Measurements from ENCODE around the gene SHISA9.
"Not testable (repeated sequence)": the region's sequence is repeated elsewhere in the genome, so short reads cannot be mapped to it uniquely, and the experiment has no call there.

The SHISA9 gene

DNA sequence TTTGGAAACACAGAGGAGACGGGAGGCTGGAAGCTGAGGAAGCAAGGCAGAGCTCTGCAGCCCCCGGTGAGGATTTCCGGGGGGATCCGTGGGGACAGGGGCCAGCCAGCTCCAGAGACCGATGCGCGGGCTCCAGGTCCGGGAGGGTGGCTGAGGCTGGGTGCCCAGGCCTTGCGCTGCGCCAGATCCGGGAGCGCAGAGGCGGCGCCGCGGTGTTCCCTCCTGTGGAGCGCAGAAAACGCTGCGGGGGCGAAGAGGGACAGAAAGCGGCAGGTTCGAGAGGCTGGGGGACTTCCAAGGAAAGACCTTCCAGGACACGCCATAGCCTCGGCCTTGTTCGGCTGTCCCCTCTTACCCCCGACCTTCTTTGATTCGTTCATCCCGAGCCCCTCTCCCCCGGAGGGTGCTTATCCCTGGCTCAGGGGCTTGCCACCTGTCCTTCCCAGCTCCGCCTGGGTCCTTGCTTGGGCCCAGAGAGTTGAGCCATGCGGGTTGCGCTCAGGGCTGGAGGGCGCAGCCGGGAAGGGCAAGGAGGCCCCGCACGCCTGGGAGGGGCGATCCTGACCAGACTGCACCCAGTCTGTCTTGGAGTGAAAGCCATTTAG, 697 bp upstream of the SHISA9 start:
- no peak for DNase-seq

DNA sequence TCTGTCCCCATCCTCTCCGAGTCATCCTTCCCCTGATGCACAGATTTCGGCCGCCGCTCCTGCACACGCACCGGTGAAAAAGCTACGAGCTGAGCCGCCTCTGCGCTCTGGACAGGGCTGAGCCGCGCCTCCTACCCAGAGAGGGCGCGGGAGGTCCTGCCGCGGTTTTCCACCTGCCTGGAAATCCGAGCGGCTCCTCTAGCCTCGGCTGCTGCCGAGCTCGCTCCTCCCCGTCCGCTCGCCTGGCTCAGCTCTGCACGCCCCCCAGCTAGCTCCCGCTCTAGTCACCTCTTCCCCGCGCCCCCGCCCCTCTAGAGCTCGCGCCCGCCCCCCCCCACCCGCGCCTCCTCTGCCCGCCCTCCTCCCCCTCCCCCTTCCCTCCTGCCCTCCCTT, 198 bp upstream of the SHISA9 start:
- peak; percentile 34 for DNase-seq

DNA sequence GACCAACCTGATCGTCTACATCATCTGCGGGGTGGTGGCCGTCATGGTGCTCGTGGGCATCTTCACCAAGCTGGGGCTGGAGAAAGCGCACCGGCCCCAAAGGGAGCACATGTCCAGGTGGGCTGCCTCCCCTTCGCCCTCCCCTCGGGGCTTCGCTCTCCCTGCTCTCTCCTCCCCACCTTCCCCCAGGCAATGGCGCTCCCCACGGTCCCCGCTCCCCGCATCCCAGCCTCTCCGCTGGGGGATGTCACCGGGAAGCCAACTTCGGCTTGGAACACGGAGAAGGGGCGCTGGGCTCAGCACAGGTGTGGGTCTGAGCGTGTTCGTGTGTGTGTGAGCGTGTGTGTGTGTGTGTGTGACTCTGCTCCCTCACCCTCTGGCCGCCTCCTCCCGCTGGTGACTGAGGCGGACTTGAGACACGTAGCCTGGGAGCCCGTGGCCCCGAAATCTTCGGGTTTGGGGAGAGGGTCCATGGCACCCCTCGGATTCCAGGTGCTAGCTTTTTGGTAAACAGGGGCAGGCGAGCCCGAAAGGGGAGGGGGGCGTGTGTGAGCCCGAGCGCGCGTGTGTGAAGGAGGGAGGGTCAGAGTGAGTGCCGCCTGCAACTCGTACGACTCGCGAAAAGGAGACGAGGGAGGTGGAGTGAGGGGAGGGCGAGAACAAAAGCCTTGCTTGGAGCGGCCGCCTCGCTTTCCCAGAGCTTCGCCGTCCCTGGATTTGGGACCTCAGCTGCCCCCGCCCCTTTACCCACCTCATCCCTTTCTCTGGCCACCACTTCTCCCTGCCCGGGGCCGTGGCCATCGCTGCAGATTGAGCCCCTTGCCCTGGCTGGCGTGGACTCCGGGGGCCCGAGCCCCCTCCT, 1.3 kb downstream of the SHISA9 start:
- DNase-seq: no peak

DNA sequence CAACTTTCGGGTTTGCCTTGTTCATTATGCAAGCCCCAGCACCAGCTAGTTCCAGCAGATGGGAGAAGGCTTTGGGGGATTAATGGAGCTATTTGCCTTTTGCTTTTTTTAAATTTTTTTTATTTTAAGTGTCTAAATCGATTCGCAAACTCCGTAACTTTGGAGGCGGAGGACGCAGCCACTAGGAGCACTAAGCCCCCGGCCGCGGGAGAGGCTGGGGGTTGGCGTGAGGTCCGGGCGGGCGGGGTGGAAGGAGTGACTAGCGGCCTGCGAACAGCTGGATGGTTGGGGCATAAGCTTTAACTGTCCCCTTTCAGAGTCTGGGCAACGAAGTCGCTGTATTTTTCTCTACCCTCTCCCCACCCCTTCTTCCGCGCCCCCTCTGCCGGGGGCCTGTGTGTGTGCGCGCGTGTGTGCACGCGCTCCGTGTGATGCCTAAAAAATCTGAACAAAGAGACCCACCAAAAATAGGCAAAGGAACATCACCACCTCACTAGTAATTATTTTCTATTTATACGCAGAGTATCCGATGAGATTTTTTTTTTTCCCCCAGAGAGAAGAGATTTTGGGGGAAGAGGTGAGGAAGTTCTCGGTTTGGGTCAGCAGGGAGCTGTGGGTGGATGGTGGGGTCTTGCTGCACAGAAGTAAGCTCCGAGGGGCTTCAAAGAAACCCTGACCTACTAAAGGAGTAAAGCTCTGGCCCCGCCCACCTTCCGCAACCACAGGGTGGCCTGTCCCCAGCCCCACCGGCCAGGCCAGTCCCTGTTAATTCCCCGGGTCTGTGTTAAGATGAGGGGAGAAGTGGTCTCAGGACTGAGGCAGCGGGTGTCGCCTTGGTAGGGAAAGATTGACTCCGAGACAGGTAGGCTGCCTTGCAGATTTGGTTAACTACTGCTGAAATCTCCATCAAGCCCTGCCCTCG, 2.3 kb downstream of the SHISA9 start:
- DNase-seq: no peak

DNA sequence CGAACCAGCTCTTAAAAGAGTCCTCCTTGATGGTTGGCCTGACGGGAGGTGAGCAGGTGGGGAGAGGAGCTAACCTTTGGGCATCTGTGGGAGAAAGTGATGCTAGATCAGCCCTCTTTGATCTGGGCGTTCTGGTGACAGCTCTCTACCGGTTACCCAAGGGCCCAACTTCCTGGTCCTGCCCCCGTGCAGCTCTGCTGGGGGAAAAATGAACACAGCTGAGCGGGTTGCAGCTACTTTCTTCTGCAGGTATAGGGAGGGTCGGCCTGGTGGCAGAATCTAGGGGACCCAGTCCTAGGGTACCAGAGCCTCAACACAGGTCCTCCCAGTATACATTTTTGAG, 2.9 kb downstream of the SHISA9 start:
- no peak for DNase-seq

DNA sequence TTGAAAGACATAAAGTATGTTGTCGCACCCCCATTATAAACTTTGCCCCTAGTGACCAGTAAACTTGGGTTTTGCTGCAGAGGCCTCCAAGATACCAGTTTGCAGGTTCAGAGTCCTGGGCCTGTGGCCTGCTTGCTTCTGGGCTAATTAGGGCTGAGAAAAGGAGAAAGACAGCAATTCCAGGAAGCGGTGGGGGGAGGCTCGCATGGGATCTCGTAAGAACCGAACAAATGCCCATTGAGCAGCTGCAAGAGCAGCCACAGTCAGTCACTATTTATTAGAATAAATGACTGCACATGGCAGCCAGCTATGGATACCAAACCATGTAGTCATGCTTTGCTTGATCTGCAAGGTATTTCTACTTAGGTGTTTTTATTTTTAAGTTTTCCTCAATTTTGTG, 4.9 kb downstream of the SHISA9 start:
- DNase-seq: no peak

DNA sequence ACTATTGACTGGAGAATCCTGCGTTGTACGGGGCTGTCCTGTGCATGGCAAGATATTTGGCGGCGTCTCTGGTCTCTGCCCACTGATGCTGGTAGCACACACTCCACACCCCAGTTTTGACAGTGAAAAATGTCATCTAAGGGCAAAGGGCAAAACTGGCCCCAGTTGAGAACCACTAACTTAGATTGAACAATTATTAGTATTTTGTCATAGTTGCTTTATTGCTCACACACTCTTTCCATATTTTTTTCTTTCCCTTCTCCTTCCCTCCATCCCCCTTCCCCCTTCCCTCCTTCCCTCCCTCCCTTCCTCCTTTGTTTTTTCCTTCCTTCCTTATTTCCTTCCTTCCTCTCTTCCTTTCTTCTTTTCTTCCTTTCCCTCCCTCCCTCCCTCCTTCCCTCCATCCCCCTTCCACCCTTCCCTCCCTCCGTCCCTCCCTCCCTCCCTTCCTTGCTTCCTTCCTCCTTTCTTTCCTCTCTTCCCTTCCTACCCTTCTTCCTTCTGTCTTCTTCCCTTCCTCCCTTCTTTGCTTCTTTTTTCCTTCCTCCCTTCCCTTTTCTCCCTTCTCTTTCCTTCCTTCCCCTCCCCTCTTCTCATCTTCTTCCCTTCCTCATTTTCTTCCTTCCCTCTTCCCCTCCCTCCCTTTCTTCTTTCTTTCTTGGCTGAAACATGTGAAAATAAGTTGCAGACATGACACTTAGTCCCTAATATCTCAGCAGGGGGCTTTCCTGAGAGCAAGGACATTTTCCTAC, 5.5 kb downstream of the SHISA9 start:
- DNase-seq: no peak

DNA sequence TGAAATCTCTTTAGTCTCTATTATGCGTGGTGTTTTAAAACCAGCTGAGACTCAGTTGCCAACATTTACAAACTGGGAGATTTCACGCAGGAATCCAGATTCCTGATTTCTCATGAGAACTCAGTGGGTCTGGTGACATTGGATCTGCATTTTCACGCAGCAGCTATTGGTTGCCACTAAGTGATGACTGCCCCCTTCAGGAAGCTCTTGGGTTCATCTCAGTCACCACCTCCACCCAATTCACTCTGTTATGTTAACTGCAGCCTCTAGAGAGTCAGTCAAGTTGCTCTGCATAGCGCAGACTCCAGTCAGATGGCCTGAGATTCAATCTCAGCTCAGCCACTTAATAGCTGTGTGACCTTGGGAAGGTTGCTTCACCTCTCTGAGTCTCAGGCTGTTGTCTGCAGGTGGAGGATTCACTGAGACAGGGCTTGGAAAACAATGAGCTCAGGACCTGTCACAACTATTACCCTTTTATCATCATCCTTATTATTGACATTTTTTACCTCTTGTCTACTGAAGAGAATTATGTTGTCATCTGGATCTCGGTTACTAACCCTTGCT, 6.4 kb downstream of the SHISA9 start:
- DNase-seq: no peak

DNA sequence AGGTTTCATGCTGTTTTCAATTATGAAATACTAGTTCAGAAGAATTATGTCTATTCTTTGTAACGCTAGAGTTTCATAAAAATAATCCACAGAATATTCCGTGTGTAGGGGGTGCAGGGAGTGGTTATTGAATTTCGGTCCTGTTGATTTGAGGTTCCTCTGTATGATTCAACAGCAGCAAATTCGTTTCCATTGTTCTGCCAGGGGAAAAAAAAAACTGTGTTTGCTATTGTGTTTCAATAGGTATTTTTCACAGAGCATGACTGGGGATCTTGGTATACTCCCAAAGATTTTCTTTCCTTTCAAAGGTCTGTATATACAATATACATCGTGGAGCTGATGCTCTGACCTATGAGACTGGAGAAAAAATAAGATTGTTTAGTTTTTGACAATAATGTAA, 15.8 kb downstream of the SHISA9 start:
- DNase-seq: no peak

DNA sequence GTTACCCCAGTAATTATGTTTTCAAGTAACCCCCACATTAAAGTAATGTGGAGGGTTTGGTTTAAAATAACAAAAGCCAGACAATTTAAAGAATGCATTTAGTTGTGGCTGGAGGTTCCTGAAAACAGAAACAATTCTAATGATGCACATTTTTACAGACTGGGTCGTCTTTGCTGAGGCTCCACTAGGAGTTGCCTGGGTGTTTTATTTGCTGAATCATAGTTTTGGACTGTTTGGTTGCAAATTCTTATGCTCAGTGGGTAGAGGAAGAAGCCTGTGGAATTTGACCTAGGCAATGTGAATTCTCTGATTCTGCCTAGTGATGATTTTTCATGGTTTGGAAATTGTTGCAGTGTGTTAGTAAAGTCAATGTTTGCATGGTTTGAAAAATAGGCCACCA, 16.3 kb downstream of the SHISA9 start:
- no peak for DNase-seq

DNA sequence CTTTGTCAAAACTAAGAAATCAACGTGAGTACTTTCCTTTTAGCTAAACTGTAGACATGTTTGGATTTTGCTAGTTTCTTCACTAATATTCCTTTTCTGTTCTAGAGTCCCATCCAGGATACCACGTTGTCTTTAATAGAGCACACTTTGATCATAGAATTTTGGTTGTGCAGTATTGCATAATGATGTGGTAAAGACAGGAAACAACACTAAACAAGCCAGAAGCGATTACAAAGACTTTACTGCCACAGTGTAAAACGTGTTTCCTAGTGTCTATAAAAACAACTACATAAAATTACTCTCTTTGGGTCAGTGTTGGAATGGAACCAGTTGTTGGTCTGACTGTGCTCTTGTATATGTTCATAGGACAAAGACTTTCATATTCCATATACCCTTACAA, 19.3 kb downstream of the SHISA9 start:
- DNase-seq: no peak

DNA sequence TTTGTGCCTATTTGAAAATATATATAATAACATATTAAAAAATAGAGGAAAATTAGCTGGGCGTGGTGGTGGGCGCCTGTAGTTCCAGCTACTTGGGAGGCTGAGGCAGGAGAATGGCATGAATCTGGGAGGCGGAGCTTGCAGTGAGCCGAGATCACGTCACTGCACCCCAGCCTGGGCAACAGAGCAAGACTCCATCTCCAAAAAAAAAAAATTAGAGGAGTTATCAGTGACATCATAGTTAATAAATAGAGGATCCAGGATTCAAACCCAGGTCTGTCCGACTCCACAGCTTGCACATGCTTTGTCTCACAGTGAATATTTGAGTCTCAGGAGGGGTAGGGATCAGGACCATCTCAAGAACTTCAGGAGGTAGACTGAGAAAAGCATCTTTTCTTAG, 22.2 kb downstream of the SHISA9 start:
- not testable (repeated sequence) for DNase-seq

DNA sequence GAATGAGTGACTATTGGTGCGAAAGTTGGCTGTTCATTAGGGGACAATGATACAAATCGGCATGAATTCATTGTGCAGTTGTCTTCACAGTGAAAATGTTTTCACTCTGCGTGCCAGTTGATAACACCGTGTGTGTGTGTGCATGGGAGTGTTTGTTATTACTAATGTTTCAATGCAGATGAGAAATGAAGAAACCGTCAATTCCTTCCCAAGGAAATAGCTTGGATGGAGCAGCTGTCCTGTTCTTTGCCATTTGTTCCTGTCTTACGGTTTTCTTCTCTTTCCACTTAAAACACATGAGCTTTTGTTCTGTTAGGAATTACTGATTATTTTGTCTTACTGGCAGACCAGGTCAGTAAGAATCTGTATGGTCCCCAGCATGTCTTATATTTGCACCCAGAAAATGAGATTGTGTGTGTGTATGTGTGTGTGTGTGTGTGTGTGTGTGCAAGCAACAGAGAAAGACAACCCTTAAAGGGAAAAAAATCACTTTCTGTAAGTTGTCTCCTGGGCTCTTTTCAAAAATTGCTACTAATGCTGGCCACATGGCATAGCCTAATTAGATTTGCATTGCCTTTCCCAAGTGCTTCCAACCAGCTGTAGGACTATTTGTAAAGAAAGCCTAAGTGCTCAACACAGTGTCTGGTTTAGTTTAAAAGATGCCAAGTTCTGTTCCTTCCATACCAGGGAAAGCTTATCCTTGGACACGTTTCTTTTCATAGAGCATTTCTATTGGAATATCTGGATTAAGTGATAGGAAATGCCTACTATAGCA, 23.8 kb downstream of the SHISA9 start:
- DNase-seq: no peak

DNA sequence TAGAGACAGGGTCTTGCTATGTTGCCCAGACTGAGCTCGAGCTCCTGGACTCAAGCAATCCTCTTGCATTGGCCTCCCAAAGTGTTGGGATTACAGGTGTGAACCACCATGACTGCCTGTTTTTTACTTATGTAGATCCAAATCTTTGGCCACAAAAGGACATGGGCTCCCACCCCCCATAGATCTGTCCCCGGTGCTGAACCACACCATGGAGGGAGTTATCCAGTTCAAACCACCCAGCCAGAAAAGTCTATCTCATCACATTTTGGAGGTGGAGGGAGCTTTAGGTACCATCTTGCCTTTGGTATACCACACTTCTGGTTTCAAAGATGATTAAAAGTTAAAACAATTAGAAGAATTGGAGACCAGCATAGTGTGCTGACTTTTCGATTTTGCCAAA, 26.2 kb downstream of the SHISA9 start:
- no peak for DNase-seq

DNA sequence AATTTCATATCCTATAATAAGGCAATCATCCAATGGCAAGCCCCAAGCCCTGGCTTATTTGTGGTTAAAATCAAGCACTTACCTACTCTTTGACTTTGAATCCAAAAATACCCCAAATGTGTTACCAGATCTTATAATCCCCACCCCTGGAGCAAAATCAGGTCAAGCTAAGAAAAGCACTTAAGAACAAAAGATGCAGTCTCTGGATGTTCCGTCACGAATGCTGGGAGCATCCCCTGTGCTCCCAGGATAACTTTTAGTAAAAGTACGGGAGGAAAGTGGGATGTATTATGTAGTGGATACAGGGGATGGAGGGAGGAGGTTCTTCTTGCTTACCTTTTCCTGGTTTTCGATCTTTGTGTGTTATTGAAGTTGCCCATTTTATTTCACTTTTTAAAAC, 29.5 kb downstream of the SHISA9 start:
- no peak for DNase-seq

DNA sequence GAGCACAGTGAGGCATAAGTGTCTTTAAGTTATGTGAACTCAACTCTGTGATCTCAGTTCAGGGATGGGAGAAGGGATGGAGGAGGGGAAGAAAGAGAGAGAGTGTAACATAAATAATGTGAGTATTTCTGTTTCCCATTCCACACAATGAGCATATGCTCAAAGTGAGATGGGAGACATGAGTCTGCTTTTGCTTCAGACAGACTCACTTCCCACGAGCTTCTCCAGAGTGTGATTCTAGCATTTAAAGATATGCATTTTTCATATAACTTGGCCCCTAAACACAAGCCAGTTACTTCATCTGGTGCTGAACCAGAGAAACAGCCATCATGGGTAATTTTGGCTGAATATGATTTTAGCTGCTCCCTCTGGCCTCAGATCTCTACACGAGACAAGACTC, 35.0 kb downstream of the SHISA9 start:
- no peak for DNase-seq

DNA sequence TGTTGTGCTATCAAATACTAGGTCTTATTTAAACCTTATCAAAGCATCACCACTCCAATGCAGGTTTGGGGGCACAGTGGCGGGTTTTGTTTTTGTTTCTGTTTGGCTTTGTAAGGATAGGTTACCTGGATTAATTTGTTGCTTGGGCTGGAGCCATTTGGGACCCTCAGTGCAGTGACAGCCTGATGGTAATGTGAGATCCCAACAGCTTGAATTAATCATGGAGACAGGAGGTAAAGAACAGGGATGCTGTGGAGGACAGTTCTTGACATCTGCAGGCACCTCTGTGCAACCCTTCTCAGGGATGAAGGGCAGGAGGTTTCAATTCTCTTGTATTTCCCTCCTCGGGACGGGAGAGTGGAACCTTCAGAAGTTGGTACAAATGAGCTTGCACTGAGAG, 40.5 kb downstream of the SHISA9 start:
- DNase-seq: no peak

DNA sequence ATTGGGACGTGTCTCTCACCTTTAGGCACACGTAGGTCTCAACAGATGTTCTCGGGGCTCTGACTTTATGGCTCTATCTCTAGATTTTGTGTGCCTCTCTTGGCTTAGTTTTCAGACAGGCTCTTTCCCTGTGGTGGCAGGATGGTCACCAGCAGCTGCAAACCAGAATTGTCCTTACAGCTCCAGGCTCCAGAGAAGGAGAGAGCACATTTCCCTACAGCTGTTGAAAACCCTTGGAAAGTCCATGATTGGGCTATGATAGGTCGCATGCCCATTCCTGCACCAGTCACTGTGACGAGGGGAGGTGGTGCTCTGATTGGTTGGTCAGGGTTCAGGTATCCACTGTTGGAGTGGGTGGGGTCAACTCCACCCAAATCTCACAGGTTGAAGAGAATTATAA, 41.5 kb downstream of the SHISA9 start:
- no peak for DNase-seq

DNA sequence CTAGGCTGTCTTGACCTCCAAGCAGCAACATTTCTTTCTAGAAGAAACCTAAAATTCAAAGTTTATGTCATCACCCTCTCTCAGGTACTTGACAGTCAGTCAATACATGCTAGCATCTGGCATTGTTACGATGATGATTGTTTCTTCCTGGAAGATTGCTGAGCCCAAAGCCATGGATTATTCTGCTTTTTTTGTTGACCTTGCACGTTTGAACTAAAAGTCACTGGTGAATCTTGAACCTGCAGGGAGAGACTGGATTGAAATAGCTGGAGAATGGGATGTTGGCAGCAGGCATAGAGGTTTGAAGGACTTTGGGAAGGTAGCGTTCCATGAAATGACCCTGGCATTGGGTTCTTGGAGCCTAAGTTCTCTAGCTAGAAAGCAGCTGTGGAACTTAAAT, 42.9 kb downstream of the SHISA9 start:
- DNase-seq: no peak

DNA sequence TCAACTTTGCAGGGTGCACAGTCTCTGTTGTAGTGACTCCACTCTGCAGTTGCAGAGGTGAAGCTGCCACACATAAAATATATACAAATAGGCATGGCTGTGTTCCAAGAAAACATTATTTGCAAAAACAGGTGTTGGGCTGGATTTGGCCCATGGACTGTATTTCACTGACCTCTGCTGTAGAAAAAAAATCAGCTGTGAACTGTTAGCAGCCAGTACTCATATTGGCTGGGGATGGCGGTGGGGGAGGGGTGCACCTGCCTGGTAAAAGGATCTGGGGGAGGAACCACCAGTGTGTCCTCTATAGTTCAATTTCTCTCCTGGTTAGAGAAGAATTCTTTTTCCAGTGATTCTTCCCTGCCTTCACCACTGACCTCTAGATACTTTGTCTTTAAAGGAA, 50.0 kb downstream of the SHISA9 start:
- DNase-seq: peak; percentile 56

DNA sequence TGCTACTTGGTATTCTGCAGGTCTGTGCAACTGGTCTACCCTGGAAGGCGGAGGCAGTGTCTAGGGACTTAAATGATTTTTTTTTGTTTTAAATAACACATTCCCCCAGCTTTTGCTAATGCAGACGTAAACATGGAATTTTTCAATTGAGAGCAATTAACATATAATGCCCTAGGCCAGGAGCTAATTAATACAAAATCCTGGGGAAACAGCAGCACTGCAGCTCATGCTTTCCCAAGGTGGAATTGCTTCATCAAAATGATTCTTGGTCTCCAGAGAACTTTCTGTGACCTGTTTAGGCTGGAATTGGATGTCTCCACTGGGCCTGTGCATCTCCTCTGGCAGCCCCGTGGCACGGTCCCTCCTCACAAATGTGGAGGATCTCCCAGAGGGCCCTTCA, 50.6 kb downstream of the SHISA9 start:
- no peak for DNase-seq

DNA sequence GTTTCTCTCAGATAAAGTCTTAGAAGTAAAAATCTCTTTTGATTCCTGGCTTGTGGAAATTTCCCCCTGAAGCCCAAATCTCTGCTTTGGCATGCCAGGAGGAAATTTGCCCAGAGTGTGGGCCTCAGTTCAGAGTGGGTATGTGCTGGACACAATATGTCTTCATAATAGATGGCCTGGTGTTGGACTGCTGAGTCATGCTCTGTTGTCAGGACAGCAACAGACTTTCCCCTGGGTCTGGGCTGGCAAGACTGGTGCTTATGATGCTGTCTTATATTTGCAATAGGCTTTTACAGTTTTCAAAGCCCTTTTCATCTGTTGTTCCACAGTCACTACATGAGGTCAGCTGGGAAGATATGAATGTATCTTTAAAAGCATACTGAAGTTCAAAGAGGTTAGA, 57.0 kb downstream of the SHISA9 start:
- DNase-seq: no peak
